ENCODE measurements around the gene OR2D3.
"Not testable (repeated sequence)": the region's sequence is repeated elsewhere in the genome, so short reads cannot be mapped to it uniquely, and the experiment has no call there.

OR2D3 gene

GRCh38 chr11:6941970-6942369 is 21.2 kb downstream of the OR2D3 start:
- H3K27me3 ChIP-seq (ENCODE audit: control insufficient read depth, insufficient read depth, low read length), result no peaks in the 10 kb centered on the region
- H3K4me3 ChIP-seq (ENCODE audit: low read length), result no peak overlapping the region
- H3K4me1 ChIP-seq (ENCODE audit: control insufficient read depth, insufficient read depth, low read length), result no peaks in the 10 kb centered on the region
- no peaks in the 10 kb centered on the region for H3K36me3 ChIP-seq (ENCODE audit: control insufficient read depth, insufficient read depth, low read length)
- H3K9ac ChIP-seq (ENCODE audit: low read length), result no peak overlapping the region
- no peak overlapping the region for H3K27ac ChIP-seq (ENCODE audit: low read depth, low read length)

GRCh38 chr11:6943131-6943530 is 22.3 kb downstream of the OR2D3 start:
- no peak overlapping the region for H3K27ac ChIP-seq (ENCODE audit: low read depth, low read length)
- no peaks in the 10 kb centered on the region for H3K36me3 ChIP-seq (ENCODE audit: control insufficient read depth, insufficient read depth, low read length)
- H3K4me3 ChIP-seq (ENCODE audit: low read length), result no peak overlapping the region
- no peaks in the 10 kb centered on the region for H3K27me3 ChIP-seq (ENCODE audit: control insufficient read depth, insufficient read depth, low read length)
- no peak overlapping the region for H3K9ac ChIP-seq (ENCODE audit: low read length)
- no peaks in the 10 kb centered on the region for H3K4me1 ChIP-seq (ENCODE audit: control insufficient read depth, insufficient read depth, low read length)

DNA sequence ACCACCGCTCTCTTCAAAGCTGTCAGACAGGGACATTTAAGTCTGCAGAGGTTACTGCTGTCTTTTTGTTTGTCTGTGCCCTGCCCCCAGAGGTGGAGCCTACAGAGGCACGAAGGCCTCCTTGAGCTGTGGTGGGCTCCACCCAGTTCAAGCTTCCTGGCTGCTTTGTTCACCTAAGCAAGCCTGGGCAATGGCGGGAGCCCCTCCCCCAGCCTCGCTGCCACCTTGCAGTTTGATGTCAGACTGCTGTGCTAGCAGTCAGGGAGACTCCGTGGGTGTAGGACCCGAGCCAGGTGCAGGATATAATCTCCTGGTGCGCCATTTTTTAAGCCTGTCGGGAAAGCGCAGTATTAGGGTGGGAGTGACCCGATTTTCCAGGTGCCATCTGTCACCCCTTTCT is 33.4 kb downstream of the OR2D3 start:
- not testable (repeated sequence) for H3K36me3 ChIP-seq (ENCODE audit: control insufficient read depth, insufficient read depth, low read length)

DNA sequence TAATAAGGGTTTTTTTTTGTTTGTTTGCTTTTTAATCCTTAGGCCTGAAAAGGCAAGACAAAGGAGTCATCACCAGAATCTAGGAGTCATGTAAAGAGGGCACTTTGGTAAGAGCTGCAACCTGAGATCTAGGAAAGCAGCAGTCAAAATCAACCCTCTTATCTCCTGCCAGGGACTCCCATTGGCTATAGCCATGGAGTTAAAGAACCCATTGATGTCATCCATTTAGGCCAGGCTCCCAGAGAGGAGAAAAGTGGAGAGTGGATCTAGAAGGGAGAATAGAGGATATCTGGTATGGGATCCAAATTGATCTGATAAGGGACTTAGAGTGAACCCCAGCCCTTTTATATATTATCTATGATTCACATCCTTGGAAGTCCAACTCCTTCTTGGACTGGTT is 41.3 kb downstream of the OR2D3 start:
- Histone ChIP-seq H3K9ac (ENCODE audit: low read length) (no peak overlapping the region), H3K27ac (ENCODE audit: low read depth, low read length) (no peak overlapping the region), H3K27me3 (ENCODE audit: control insufficient read depth, insufficient read depth, low read length) (no peaks in the 10 kb centered on the region), H3K36me3 (ENCODE audit: control insufficient read depth, insufficient read depth, low read length) (no peaks in the 10 kb centered on the region), H3K4me1 (ENCODE audit: control insufficient read depth, insufficient read depth, low read length) (no peaks in the 10 kb centered on the region), H3K4me3 (ENCODE audit: low read length) (no peak overlapping the region)

More for the DNA sequence above, 33.4 kb downstream of the OR2D3 start:
- H3K4me3 ChIP-seq (ENCODE audit: low read length); H3K4me1 ChIP-seq (ENCODE audit: control insufficient read depth, insufficient read depth, low read length); H3K27me3 ChIP-seq (ENCODE audit: control insufficient read depth, insufficient read depth, low read length); H3K9ac ChIP-seq (ENCODE audit: low read length); H3K27ac ChIP-seq (ENCODE audit: low read depth, low read length): not testable (repeated sequence)

GRCh38 chr11:6962673-6963072 is 41.9 kb downstream of the OR2D3 start:
- no peaks in the 10 kb centered on the region for H3K4me1 ChIP-seq (ENCODE audit: control insufficient read depth, insufficient read depth, low read length)
- H3K27ac ChIP-seq (ENCODE audit: low read depth, low read length), result no peak overlapping the region
- H3K27me3 ChIP-seq (ENCODE audit: control insufficient read depth, insufficient read depth, low read length), result no peaks in the 10 kb centered on the region
- no peaks in the 10 kb centered on the region for H3K36me3 ChIP-seq (ENCODE audit: control insufficient read depth, insufficient read depth, low read length)
- no peak overlapping the region for H3K4me3 ChIP-seq (ENCODE audit: low read length)
- H3K9ac ChIP-seq (ENCODE audit: low read length), result no peak overlapping the region

- Histone ChIP-seq H3K27ac (ENCODE audit: low read depth, low read length) (no peak overlapping the region), H3K27me3 (ENCODE audit: control insufficient read depth, insufficient read depth, low read length) (no peaks in the 10 kb centered on the region), H3K4me3 (ENCODE audit: low read length) (no peak overlapping the region), H3K9ac (ENCODE audit: low read length) (no peak overlapping the region), H3K4me1 (ENCODE audit: control insufficient read depth, insufficient read depth, low read length) (no peaks in the 10 kb centered on the region), H3K36me3 (ENCODE audit: control insufficient read depth, insufficient read depth, low read length) (no peaks in the 10 kb centered on the region)
Measured at GRCh38 chr11:6968816-6969215, 48.0 kb downstream of the OR2D3 start.

DNA sequence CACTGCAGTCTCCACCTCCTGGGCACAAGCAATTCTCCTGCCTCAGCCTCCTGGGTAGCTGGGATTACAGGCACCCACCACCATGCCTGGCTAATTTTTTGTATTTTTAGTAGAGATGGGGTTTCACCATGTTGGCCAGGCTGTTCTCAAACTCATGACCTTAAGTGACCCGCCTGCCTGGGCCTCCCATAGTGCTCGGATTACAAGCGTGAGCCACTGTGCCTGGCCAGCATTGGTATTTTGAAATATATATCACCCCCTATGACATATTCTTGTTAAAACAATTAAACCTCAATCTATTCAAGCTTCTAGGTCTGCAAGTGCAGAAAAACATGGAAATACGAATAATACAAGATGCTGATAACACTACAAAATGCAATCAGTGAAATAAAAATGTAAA is 49.1 kb downstream of the OR2D3 start:
- H3K27me3 ChIP-seq (ENCODE audit: control insufficient read depth, insufficient read depth, low read length); H3K4me1 ChIP-seq (ENCODE audit: control insufficient read depth, insufficient read depth, low read length); H3K27ac ChIP-seq (ENCODE audit: low read depth, low read length); H3K36me3 ChIP-seq (ENCODE audit: control insufficient read depth, insufficient read depth, low read length); H3K4me3 ChIP-seq (ENCODE audit: low read length); H3K9ac ChIP-seq (ENCODE audit: low read length): not testable (repeated sequence)

All from rectal smooth muscle tissue (tissue), 1 donor.